SK-MEL-5 (cell line): Measurements from ENCODE around the gene COQ9. TPM values are rescaled to one million over a fixed set of nuclear protein-coding genes. Genes with fewer than 3 reads are reported as not detected.
"Not testable (repeated sequence)": the region's sequence is repeated elsewhere in the genome, so short reads cannot be mapped to it uniquely, and the experiment has no call there.

ENCODE experiments used
- DNase-seq: peaks from one replicate; pipeline ENCODE4 v3.0.0-alpha.2; 2016; ENCODE audit warnings: low read depth, low spot score
- in situ Hi-C: cut with HindIII; loops from 2 replicates; pipeline ENCODE4 v1.10.0; 2016; ENCODE audit warnings: low sequenced_read_pairs, high pct_unique_total_duplicates, low pct_unique_long_range_greater_than_20kb
- total RNA-seq: library from RNA; depleted of rRNA; stranded (reverse); fragments of >200 nt; shearing (Covaris generic); gene quantifications from 2 replicates; pipeline ENCODE4 v1.2.3, GENCODE V29; 2014; rRNA removed

The COQ9 gene
- total RNA-seq, 1 experiment from 2014 or later: 70.7 TPM

DNA sequence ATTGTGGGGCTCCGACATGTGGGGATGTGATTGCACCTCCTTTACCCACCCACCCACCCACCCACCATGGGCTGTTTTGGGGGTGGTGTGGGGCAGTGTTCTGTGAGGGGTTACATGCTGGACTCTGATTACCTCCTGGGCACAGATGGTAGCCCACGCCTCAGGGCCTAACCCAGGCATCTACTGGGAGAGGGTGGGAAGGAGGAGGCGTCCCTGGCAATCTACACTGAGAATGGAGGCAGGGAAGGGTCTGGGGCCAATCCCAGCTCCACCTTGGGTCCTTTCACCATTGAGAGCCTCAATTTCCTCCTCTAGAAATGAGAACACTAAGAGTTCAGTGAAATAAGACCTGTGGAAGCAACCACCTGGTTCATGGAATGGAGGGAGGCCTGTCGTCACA is 50.8 kb downstream of the COQ9 start:
- in situ Hi-C loops: no loop called here
- DNase-seq: no peak

DNA sequence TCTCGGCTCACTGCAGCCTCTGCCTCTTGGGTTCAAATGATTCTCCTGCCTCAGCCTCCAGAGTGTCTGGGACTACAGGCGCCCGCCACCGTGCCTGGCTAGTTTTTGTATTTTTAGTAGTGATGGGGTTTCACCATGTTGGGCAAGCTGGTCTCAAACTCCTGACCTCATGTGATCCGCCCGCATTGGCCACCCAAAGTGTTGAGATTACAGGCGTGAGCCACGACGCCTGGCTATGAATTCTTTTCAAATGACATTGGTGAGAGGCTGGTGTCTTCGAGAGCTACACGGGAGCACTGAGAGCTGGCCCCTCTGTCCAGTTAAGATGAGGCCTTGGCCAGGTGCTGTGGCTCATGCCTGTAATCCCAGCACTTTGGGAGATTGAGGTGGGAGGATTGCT is 52.7 kb downstream of the COQ9 start:
- in situ Hi-C loops, DNase-seq: not testable (repeated sequence)

DNA sequence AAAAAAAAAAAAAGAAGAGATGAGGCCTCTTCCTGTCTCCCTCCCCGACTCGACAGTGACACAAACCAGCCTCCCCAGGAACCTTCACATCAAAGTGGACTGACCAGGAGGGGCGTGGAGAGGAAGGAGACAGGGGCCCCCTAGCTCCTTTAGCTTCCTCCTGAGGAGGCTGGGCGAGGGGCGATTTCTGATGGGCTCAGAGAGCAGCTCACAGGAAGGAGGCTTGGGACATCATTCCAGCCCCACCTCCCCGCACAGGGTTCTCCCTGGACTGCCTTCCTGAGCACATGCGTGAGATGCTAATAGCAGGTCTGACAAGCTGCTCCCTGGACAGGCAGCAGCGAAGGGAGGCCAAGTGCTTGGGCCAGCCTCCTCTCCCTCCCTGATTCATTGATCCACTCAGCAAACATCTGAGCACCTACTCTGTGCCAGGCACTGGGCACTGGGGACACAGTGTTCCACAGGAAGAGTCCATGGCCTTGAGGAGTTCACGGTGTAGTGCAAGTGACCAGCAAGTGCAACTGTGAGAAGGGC is 53.4 kb downstream of the COQ9 start:
- no peak for DNase-seq
- in situ Hi-C loops: no loop called here

DNA sequence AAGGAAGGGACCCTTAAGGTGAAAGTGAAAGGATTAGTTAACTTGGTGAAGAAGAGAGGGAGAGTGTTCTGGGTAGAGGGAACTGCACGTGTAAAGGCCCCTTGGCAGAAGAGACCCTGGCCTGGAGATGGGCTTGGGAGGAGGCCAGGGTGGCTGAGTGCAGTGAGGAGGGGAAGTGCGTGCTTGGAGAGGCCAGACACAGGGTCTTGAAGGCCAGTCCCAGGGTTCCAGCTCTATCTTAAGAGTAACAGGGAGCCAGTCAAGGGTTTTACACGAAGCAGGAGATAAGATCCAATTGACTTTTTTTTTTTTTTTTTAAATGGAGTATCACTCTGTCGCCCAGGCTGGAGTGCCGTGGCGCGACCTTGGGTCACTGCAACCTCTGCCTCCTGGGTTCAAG is 54.2 kb downstream of the COQ9 start:
- no peak for DNase-seq
- in situ Hi-C loops: no loop called here

DNA sequence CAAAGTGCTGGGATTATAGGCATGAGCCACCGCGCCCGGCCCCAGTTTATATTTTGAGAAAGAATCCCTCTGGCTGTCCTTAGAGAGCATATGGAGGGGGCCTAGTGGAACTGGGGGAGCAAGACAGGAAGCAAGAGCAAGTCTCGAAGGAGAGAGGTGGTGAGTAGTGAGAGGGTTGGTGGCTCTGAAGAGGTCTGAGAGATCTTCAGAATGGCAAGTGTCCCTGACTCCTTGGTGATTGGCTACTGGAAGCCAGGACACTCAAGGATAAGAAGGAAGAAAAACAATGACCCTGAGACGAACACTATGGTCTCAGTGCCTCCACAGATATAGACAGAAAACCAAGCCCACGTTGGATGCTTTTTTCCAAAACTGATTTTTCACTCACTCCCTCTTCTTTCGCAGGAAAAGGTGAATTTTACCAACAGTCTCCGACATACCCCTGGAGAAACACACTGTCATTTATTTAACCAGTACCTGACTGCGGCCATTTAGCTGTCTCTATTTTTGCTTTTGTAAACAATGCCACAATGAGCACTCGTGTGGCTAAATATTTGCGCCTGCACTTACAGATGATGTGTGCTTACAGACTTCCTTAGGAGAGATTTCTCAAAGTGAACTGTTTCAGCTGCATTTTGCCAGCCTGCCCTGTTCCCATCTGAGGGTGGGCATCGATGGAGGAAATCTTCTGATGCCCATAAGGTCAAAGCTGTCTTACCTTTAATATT is 54.9 kb downstream of the COQ9 start:
- no peak for DNase-seq
- in situ Hi-C loops: no loop called here

DNA sequence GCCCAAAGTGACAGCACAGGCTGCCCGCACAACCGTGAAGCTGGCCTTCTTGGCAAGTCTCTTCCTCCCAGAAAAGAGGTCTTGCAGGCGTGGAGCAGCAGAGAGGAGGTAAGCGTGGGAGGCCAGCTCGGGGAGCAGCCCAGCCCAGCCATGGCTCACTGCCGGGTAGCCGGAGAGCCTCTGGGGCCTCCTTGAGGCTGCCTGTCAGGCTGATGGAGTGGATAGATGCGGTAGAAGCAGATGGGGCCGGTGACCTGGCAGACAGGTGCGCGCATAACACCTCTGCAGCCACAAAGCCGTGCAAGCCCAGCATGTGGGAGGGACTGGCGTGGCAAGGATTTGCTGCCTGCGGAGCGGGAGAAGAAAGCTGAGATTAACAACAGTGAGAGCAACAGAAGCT is 56.1 kb downstream of the COQ9 start:
- DNase-seq: no peak
- in situ Hi-C loops: no loop called here

DNA sequence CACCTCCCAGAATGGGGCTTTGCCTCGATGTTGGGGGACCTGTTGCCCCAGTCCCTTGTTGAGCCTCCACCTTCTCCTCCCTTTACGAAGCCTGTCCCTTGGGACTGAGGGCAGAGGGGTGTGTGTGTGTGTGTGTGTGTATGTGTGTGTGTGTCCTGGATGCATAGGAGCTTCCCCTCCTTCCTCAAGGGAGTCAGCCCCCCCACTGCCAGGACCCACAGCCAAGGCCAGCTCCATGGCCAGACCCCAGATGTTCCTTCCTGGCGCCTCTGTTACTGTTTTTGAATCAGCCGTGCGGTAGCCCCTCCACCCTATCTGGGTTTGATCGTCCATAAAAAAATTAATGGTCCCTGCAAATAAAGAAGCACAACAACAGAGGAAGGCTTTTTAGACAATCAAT is 56.7 kb downstream of the COQ9 start:
- in situ Hi-C loops: no loop called here
- DNase-seq: no peak

DNA sequence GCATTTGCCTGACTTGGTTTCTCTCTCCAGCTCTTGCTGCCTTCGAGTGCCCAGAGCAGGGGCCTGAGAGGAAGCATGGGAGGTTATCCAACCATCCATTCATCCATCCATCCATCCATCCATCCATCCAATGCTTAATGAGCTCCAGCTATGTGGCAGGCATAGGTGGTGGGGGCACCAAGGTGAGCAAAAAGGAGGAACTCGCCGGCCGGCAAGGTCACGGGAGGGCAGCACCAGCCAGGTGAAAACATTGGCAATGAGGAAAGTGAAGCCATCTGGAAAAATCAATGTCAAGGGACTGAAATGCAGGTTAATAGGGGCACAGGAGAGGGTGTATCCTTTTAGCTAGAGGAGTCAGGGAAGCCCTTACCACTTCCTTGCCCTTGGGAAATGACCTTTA is 57.2 kb downstream of the COQ9 start:
- in situ Hi-C loops: no loop called here
- no peak for DNase-seq

DNA sequence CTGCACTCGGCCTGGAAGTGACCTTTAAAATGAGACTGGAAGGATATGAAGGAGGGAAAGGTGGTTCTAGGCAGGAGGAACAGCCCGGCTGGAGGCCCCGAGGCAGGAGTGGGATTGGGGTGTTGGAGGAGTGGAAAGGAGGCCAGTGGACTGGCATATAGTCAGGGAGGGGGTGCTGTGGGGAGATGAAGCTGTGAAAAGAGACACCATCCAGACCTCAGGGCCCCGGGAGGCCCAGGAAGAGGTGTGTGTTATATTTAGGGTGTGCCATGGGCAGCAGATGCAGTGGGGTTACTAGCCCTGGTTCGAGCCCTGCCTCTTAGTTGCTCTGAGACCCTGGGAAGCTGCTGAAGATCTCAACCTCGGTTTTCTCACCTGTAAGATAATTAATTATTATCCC is 57.9 kb downstream of the COQ9 start:
- in situ Hi-C loops: no loop called here
- DNase-seq: no peak

DNA sequence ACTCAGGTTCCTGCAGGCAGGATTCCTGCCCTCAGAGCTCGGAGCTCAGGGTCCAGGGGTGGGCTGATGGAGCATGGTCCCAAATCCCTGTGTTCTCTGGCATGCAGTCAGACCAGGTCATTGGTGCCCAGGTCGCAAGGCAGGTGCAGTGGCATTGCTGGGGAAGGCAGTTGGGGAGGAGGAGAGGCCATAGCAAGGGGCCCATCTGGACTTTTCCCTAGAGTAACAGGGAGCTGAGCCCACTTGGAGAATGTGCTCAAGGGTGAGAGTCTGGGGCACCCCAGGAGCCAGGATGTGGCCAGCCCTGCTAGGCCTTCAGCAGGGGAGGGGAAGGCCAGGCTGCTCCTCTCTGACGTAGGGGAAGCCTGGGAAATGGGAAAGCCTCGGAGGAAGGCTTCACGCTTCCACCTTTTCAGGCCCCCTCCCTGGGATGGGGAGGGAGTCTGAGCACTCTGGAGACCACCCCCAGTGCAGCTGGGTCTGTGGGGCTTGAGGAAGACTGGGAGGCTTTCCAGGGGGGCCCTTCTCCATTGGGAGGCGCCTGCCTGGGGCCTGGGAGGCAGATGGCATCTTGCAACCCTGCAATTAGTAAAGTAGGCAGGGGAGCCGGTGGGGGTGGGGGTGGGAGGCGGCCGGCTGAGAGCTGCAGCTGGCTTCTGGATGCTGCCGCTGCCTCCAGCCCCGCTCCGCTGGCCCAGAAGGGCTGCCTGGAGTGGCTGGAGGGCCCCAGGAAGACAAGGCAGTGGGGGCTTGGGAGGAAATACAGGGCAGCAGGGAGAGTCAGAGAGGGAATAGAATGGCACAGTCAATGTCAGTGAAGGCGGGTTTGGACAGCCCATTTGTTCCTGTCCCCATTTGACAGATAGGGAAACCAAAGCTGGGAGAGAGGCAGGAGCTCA is 60.1 kb downstream of the COQ9 start:
- in situ Hi-C loops: no loop called here
- DNase-seq: no peak

DNA sequence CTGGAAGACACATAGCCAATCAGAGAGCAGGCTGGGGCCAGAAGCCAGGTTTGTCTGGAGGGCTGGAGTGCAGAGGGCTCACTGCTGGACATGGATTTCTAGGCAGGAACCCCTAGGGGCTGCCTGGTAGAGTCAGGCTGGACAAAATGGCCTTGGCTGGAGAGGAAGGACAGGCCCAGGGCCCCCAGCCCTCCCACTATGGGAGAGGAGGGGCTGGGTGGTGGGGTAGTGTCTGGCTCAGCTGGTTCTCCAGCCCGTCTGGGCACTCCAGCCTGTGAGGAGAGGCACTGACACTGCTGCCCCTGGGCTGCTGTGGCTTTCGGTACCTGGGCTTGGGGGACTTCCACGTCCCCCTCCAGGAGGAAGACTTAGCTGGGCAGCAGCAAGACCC is 60.8 kb downstream of the COQ9 start:
- in situ Hi-C loops: no loop called here
- DNase-seq: no peak

DNA sequence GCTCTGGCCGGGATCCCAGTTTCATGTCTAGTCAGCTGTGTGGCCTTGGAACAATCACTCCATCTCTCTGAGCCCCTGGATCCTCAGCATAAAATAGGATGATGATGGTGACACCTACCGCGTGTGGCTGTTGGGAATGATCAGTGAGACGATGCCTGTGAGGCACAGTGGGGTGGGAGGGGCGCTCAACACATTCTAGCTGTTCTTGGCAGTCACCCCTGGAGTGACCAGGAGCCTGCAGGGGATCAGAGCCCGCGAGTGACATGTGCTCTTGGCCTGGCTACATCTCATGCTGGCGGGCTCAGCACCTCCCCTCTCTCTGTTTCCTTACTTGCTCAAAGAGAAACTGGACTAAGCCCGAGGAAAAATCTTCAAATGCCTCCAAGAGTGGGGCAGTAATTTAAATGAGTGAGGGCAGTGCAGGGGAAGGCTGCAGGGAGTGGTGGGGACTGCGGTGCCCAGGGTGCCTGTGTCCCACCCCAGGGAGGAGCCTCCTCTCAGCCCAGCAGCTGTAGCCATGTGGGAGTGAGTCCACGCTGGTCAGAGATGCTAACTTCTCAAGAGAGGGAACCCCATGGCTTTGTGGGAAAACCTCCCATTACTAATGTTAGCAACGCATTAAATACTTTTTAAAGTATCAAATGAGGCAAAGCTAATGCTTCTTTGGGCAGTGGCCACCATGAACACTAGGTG is 62.1 kb downstream of the COQ9 start:
- in situ Hi-C loops: no loop called here
- DNase-seq: no peak

DNA sequence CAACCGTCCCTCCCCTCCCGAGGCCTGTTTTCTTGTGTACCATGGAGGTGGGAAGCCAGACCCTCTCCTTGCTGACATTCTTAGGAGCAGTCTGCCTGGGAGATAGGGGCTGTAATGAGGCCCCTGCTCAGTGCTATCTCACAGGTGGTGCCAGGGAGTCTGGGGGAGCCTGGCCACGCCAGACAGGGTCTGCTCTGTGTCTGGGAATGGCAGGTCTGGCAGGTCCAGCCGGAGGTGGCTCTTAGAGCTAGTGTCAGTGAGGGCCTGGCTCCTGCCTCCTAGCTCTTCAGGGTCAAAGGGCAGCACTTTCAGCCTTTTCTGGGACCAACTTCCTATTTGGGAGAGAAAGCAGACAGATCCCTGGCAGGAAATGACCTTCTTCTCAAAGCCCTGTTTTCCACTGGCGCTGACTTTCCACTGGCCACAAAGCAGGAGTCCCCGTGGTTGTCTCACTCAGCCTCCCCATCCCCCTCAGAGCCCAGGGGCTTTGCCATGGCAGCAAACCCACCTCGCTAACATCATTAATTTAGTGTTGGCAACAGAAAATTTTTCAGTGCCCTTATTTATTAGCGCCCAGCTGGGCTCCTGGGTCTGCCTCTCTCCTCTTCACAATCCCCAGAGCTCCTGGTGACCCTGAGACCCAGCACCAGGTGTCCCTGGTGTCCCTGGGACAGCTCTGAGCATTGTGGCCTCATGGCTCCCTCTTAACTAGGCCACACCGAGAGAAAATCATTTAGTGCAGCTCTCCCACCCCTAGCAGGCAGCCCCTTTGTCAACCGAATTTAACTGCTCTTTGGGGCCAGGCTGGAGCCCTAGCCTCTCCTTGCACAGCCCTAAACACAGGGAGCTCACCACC is 63.0 kb downstream of the COQ9 start:
- DNase-seq: no peak
- in situ Hi-C loops: no loop called here

Other genes with a start within 250 kb of the COQ9 start
- gene ARL2BP, start 202.2 kb upstream of the COQ9 start, total RNA-seq: 52.3 and 55.7 TPM in 2 replicates
- 0.13 and 0.32 TPM in 2 replicates for gene PLLP, start 162.8 kb upstream of the COQ9 start, total RNA-seq
- gene CCL22, start 88.7 kb upstream of the COQ9 start, total RNA-seq: not detected in 2 replicates
- 5.0 and 5.2 TPM in 2 replicates for gene CX3CL1, start 75.0 kb upstream of the COQ9 start, total RNA-seq
- gene CCL17, start 42.7 kb upstream of the COQ9 start, total RNA-seq: 1.8 and 2.1 TPM in 2 replicates
- gene CIAPIN1, start 94 bp upstream of the COQ9 start, total RNA-seq: 81.6 and 82.3 TPM in 2 replicates
- gene POLR2C, start 15.2 kb downstream of the COQ9 start, total RNA-seq: 79.8 and 107 TPM in 2 replicates
- gene DOK4, start 39.0 kb downstream of the COQ9 start, total RNA-seq: 2.5 and 3.6 TPM in 2 replicates
- 8.9 and 10.5 TPM in 2 replicates for gene CCDC102A, start 89.1 kb downstream of the COQ9 start, total RNA-seq
- not detected in 2 replicates for gene ADGRG5, start 95.2 kb downstream of the COQ9 start, total RNA-seq
- 14.4 and 17.3 TPM in 2 replicates for gene ADGRG1, start 181.2 kb downstream of the COQ9 start, total RNA-seq
- gene ADGRG3, start 220.8 kb downstream of the COQ9 start, total RNA-seq: not detected in 2 replicates
- gene DRC7, start 247.3 kb downstream of the COQ9 start, total RNA-seq: not detected in 2 replicates